HEK293T (cell line): ENCODE measurements around the gene PCDH9.

Source experiments
- ARNT ChIP-seq: fragments of 450-650 bp; IDR thresholded peaks from 2 replicates; pipeline ENCODE4 v1.6.1; 2017; ENCODE audit warnings: mild to moderate bottlenecking
- BHLHE40 ChIP-seq: fragments of 450-650 bp; IDR thresholded peaks from 2 replicates; pipeline ENCODE4 v1.6.1; 2016; ENCODE audit warnings: mild to moderate bottlenecking, moderate library complexity, borderline replicate concordance
- CTBP1 ChIP-seq: fragments of 450-650 bp; IDR thresholded peaks from 2 replicates; pipeline ENCODE4 v1.6.1; 2016; ENCODE audit warnings: borderline replicate concordance
- ELF4 ChIP-seq: fragments of 450-650 bp; IDR thresholded peaks from 2 replicates; pipeline ENCODE4 v1.6.1; 2017; ENCODE audit warnings: antibody characterized with exemption
- FOXK2 ChIP-seq: fragments of 450-650 bp; IDR thresholded peaks from 2 replicates; pipeline ENCODE4 v1.6.1; 2016; ENCODE audit warnings: mild to moderate bottlenecking
- HDGF ChIP-seq: fragments of 450-650 bp; IDR thresholded peaks from 2 replicates; pipeline ENCODE4 v1.6.1; 2017; ENCODE audit warnings: antibody characterized with exemption, borderline replicate concordance
- L3MBTL2 ChIP-seq: fragments of 450-650 bp; conservative IDR thresholded peaks from 2 replicates; pipeline ENCODE4 v1.6.1; 2016; ENCODE audit warnings: mild to moderate bottlenecking
- LEF1 ChIP-seq: fragments of 450-650 bp; IDR thresholded peaks from 2 replicates; pipeline ENCODE4 v1.6.1; 2017; ENCODE audit warnings: mild to moderate bottlenecking, borderline replicate concordance
- PKNOX1 ChIP-seq: fragments of 450-650 bp; IDR thresholded peaks from 2 replicates; pipeline ENCODE4 v1.6.1; 2016
- SP1 ChIP-seq: fragments of 450-650 bp; IDR thresholded peaks from 2 replicates; pipeline ENCODE4 v1.6.1; 2017
- SUZ12 ChIP-seq: fragments of 450-650 bp; IDR thresholded peaks from 2 replicates; pipeline ENCODE4 v1.6.1; 2016; ENCODE audit warnings: mild to moderate bottlenecking
- TARDBP ChIP-seq: fragments of 450-650 bp; IDR thresholded peaks from 2 replicates; pipeline ENCODE4 v1.6.1; 2016
- ZNF384 ChIP-seq: fragments of 450-650 bp; IDR thresholded peaks from 2 replicates; pipeline ENCODE4 v1.6.1; 2016

GRCh38 chr13:66864627-66865026, 365.5 kb downstream of the PCDH9 start:
- TF ChIP-seq FOXK2 (no peak), SP1 (no peak), BHLHE40 (no peak), ZNF384 (no peak), ELF4 (no peak), CTBP1 (no peak), HDGF (no peak), PKNOX1 (no peak), ARNT (no peak), SUZ12 (no peak), LEF1 (no peak), TARDBP (no peak), L3MBTL2 (no peak)
